NCI-H446 treated with DMSO at 0.1 percent for 48 hours (cell line): Measurements from ENCODE around the gene EFNB1.
"Not testable (repeated sequence)": the region's sequence is repeated elsewhere in the genome, so short reads cannot be mapped to it uniquely, and the experiment has no call there.

Source experiments
- DNase-seq: peaks from one replicate; lab custom pipeline; 2025; lab: John Stamatoyannopoulos, UW

The EFNB1 gene

GRCh38 chrX:68828740-68829581 lies at the start of gene EFNB1:
Gene EFNB1 (plus strand): TSS chrX:68829021. CDS start chrX:68829777, 756 bp downstream.
- peak; percentile 87 for DNase-seq

GRCh38 chrX:68781295-68781694 lies 47.5 kb upstream of the EFNB1 start:
- DNase-seq, result not testable (repeated sequence)

- no peak for DNase-seq
These were observed 44.0 kb upstream of the EFNB1 start for GRCh38 chrX:68784816-68785215.

- DNase-seq, result not testable (repeated sequence)
These were observed 42.2 kb upstream of the EFNB1 start for GRCh38 chrX:68786581-68786980.

- DNase-seq, result no peak
These were observed 38.9 kb upstream of the EFNB1 start for GRCh38 chrX:68789966-68790365.

- DNase-seq, result no peak
These were observed 36.7 kb upstream of the EFNB1 start for GRCh38 chrX:68792083-68792482.

GRCh38 chrX:68794461-68794860 lies 34.4 kb upstream of the EFNB1 start:
- no peak for DNase-seq

GRCh38 chrX:68795741-68796140 lies 33.1 kb upstream of the EFNB1 start:
- no peak for DNase-seq

GRCh38 chrX:68798400-68798799 lies 30.4 kb upstream of the EFNB1 start:
- DNase-seq, result not testable (repeated sequence)

GRCh38 chrX:68801737-68802290 lies 27.0 kb upstream of the EFNB1 start:
- no peak for DNase-seq

- no peak for DNase-seq
These were observed 21.0 kb upstream of the EFNB1 start for GRCh38 chrX:68807818-68808217.

- no peak for DNase-seq
These were observed 20.0 kb upstream of the EFNB1 start for GRCh38 chrX:68808686-68809357.

GRCh38 chrX:68820476-68821110 lies 8.2 kb upstream of the EFNB1 start:
- no peak for DNase-seq

- DNase-seq, result no peak
These were observed 7.2 kb upstream of the EFNB1 start for GRCh38 chrX:68821616-68822015.

GRCh38 chrX:68822641-68823410 lies 6.0 kb upstream of the EFNB1 start:
- DNase-seq, result no peak

- no peak for DNase-seq
These were observed 5.2 kb upstream of the EFNB1 start for GRCh38 chrX:68823413-68824151.

- DNase-seq, result no peak
These were observed 4.7 kb upstream of the EFNB1 start for GRCh38 chrX:68824152-68824433.

GRCh38 chrX:68824565-68825125 lies 4.2 kb upstream of the EFNB1 start:
- DNase-seq, result no peak

- no peak for DNase-seq
These were observed 2.5 kb upstream of the EFNB1 start for GRCh38 chrX:68826113-68826980.

GRCh38 chrX:68827256-68827655 lies 1.6 kb upstream of the EFNB1 start:
- DNase-seq, result no peak
